K562 (cell line): ENCODE measurements around the gene ZCCHC9. TPM values are rescaled to one million over a fixed set of nuclear protein-coding genes. Genes with fewer than 3 reads are reported as not detected.
A peak's percentile ranks its signal among the peaks of the same experiment; 100 is the strongest.

Experiments used
- ATAC-seq: fragments of 200-7000 bp; cut with Tn5 transposase; 3 replicates; pipeline ENCODE4 v1.9.1; 2020; ENCODE audit warnings: moderate library complexity
- BruUV-seq: library from RNA; stranded (reverse); fragments of 400-500 nt; replicated peaks from 2 replicates; lab custom pipeline; 2021; lab: Mats Ljungman, UMichigan
- CTCF ChIA-PET: fragments of 300-600 bp; formaldehyde crosslinking; extraction: SDS; loops from one replicate; lab custom pipeline; 2021; ENCODE audit warnings: low intra/inter-chr PET ratio; lab: Yijun Ruan, JAX
- POLR2A ChIA-PET: fragments of 300-600, 350-650 bp; sonication (Branson Sonifier 250); formaldehyde crosslinking; extraction: SDS; loops from one replicate; lab custom pipeline; 2021; ENCODE audit warnings: antibody characterized with exemption, inconsistent platforms; lab: Yijun Ruan, JAX
- DNase-seq, 4 experiments: peaks; one replicate each; pipeline versions ENCODE4 v3.0.0 to v3.0.0-alpha.2; 2011 to 2018; ENCODE audit warnings: low spot score in 3 of 4, mixed read lengths in 3 of 4; ENCODE audit errors: extremely low read depth in 1 of 4
- FAIRE-seq: peaks from 2 replicates; lab custom pipeline; 2011; peaks lifted over from hg19 to GRCh38; lab: Jason Lieb, UNC
- H2AFZ ChIP-seq: 2 replicates; pipeline ENCODE4 v1.6.0; 2011; ENCODE audit warnings: low read depth, low read length, control low read depth, inconsistent platforms
- H3K27ac ChIP-seq: fragments of 200-600 bp; 3 replicates; pipeline ENCODE4 v1.8.0; 2011; ENCODE audit warnings: low read depth, mild to moderate bottlenecking, control low read depth, inconsistent platforms, low read length, moderate library complexity, mixed read lengths; ENCODE audit errors: extremely low read depth
- H3K27me3 ChIP-seq, 2 experiments: fragments of 300-600 bp in 1 of 2; 2 replicates in 1 of 2; 3 replicates in 1 of 2; pipeline versions ENCODE4 v1.6.0 to v1.8.0; 2011; ENCODE audit warnings: inconsistent platforms in 2 of 2, low read length in 2 of 2, mild to moderate bottlenecking in 1 of 2, mixed read lengths in 1 of 2, moderate library complexity in 1 of 2; ENCODE audit not compliant: control insufficient read depth in 2 of 2, insufficient read depth in 2 of 2
- H3K36me3 ChIP-seq: fragments of 300-600 bp; 3 replicates; pipeline ENCODE4 v1.8.0; 2011; ENCODE audit warnings: mild to moderate bottlenecking, low read length, inconsistent platforms; ENCODE audit not compliant: control insufficient read depth, insufficient read depth
- H3K4me1 ChIP-seq, 2 experiments: fragments of 200-600 bp in 1 of 2; replicated peaks in 1 of 2; 2 replicates in 1 of 2; 3 replicates in 1 of 2; pipeline versions ENCODE4 v1.5.1 to v1.8.0; 2011; ENCODE audit warnings: inconsistent platforms in 2 of 2, low read length in 2 of 2, mild to moderate bottlenecking in 1 of 2, mixed read lengths in 1 of 2, moderate library complexity in 1 of 2; ENCODE audit not compliant: control insufficient read depth in 2 of 2, insufficient read depth in 2 of 2
- H3K4me2 ChIP-seq: 2 replicates; pipeline ENCODE4 v1.6.1; 2011; ENCODE audit warnings: low read length, control low read depth, inconsistent platforms, mixed read lengths; ENCODE audit not compliant: insufficient read depth
- H3K4me3 ChIP-seq: fragments of 200-600 bp; sonication (generic), shearing (Covaris generic); 2 replicates; pipeline ENCODE4 v1.5.1; 2016; ENCODE audit warnings: control low read depth, inconsistent platforms
- H3K79me2 ChIP-seq: fragments of 200-600 bp; 3 replicates; pipeline ENCODE4 v1.8.0; 2011; ENCODE audit warnings: low read length, inconsistent platforms; ENCODE audit not compliant: control insufficient read depth, insufficient read depth
- H3K9ac ChIP-seq, 2 experiments: 2 replicates each; pipeline versions ENCODE4 v1.6.0 to v1.6.1; 2011; ENCODE audit warnings: low read depth in 2 of 2, low read length in 2 of 2, control low read depth in 1 of 2, inconsistent platforms in 1 of 2, mild to moderate bottlenecking in 1 of 2, mixed read lengths in 1 of 2; ENCODE audit not compliant: insufficient read depth in 1 of 2
- H3K9me1 ChIP-seq: one replicate; pipeline ENCODE4 v1.6.0; 2011; ENCODE audit warnings: inconsistent platforms, mild to moderate bottlenecking, low read length, moderate library complexity; ENCODE audit not compliant: control insufficient read depth, insufficient read depth
- H3K9me3 ChIP-seq: replicated peaks from 2 replicates; pipeline ENCODE4 v1.5.1; 2011; ENCODE audit warnings: low read depth, low read length, inconsistent platforms; ENCODE audit not compliant: control insufficient read depth, insufficient read depth
- H4K20me1 ChIP-seq: replicated peaks from 2 replicates; pipeline ENCODE4 v1.6.1; 2011; ENCODE audit warnings: low read length, inconsistent platforms, mixed read lengths; ENCODE audit not compliant: control insufficient read depth, insufficient read depth
- RBFOX2 ChIP-seq: fragments of 200-400 bp; formaldehyde crosslinking; IDR thresholded peaks from 2 replicates; pipeline ENCODE4 v1.6.1; 2017; ENCODE audit warnings: low read depth, mild to moderate bottlenecking, low read length, moderate library complexity
- SIX5 ChIP-seq, 2 experiments: IDR thresholded peaks; 2 replicates each; pipeline ENCODE4 v1.6.1; 2011; ENCODE audit warnings: low read length in 2 of 2, borderline replicate concordance in 1 of 2, low read depth in 1 of 2, mild to moderate bottlenecking in 1 of 2, moderate library complexity in 1 of 2; ENCODE audit not compliant: insufficient read depth in 1 of 2
- ZFP1 ChIP-seq: fragments of 450-650 bp; formaldehyde crosslinking; IDR thresholded peaks from 2 replicates; pipeline ENCODE4 v1.4.0; 2020; ENCODE audit warnings: mild to moderate bottlenecking, mixed read lengths
- WGBS: fragments of 100-300 bp; shearing (Covaris generic); methylation state at CpG from one replicate; pipeline ENCODE4 v1.1.6; 2016; ENCODE audit warnings: low coverage, mixed read lengths; ENCODE audit not compliant: insufficient coverage; ENCODE audit errors: missing lambda C conversion rate; 5-methylcytosine and 5-hydroxymethylcytosine counted together
- in situ Hi-C: fragments of 300-500 bp; cut with MboI; formaldehyde crosslinking; loops from 4 replicates; pipeline ENCODE4 v1.15.0; 2018; ENCODE audit warnings: inconsistent platforms, mixed read lengths
- intact Hi-C: fragments of 100-400 bp; cut with micrococcal nuclease; formaldehyde crosslinking; loops from 2 replicates; pipeline ENCODE4 v1.14.2; 2022
- polyA plus RNA-seq, 8 experiments: library from polyadenylated mRNA; depleted of rRNA in 4 of 8; stranded (reverse) in 5 of 8; unstranded in 3 of 8; fragments of >200 nt; fragmentation: Nextera tagmentation in 2 of 8; fragmentation: Illumina TruSeq in 1 of 8; extraction: Ambion mirVana in 2 of 8; extraction: Trizol in 1 of 8; gene quantifications; 2 replicates each; pipeline versions ENCODE4 v1.2.1 to v1.2.3, GENCODE V29; 2011 to 2014; ENCODE audit warnings: inconsistent platforms in 1 of 8, missing spikeins in 1 of 8
- total RNA-seq, 7 experiments: library from RNA; depleted of rRNA in 6 of 7; stranded (reverse); fragments of >200 nt in 6 of 7; fragmentation: Illumina TruSeq in 2 of 7; extraction: Trizol in 2 of 7; gene quantifications; 2 replicates each; pipeline versions ENCODE4 v1.2.1 to v1.2.3, GENCODE V29; 2011 to 2021; ENCODE audit warnings: low replicate concordance in 1 of 7
- TF ChIP-seq, protein P1 (sequence below): fragments of 250-450 bp; sonication (Bioruptor Pico); IDR thresholded peaks from 2 replicates; pipeline ENCODE4 v1.8.0; 2021; ENCODE audit warnings: borderline replicate concordance, mild to moderate bottlenecking, moderate library complexity; ENCODE audit not compliant: poor library complexity, severe bottlenecking
- TF ChIP-seq, protein P2 (sequence below): fragments of 450-650 bp; formaldehyde crosslinking; IDR thresholded peaks from 2 replicates; pipeline ENCODE4 v1.4.0; 2020; ENCODE audit warnings: mild to moderate bottlenecking, moderate library complexity

The ZCCHC9 gene
- total and polyA plus RNA-seq, 9 of the 15 experiments (the other 6 are each of a cell fraction or from before 2014, with no cell fraction given) = 40.3 to 95.3 (median 59.9) TPM

DNA sequence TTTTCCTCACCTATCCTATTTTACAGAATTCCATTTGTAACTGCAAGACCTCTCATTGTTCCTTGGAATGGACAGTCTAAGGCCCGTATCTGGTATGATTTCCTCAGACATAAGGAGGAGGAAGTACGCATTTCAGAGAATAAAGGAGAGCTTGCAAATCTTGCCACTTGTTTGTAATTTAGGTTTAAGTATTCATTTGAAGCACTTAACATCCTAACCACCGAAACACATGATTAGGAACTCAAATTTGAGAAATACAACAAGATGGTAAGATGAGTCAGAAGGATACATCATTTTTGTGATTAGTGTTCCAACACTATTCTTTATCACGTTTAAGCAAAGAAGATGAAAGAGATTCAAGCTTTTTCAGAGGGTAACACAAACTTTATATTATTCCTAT is 3.9 kb upstream of the ZCCHC9 start:
- Histone ChIP-seq H3K36me3 (peaks cover 6% of the 10 kb centered on the region; the same call in 1 of the 3 replicates), H3K9me1 (no peaks in the 10 kb centered on the region), H3K4me1 (peaks cover 3 to 8% of the 10 kb centered on the region in 2 experiments), H3K4me3 (no peak overlapping the region), H3K79me2 (peaks cover 42% of the 10 kb centered on the region), H2AFZ (no peak overlapping the region)
- DNase-seq = no peak
- POLR2A ChIA-PET = no interaction called here
- WGBS = 68% methylated on average over 4 of the region's 4 CpGs
- in situ Hi-C loops = no loop called here
- TF ChIP-seq RBFOX2 = no peak
- TF ChIP-seq, protein P1, sequence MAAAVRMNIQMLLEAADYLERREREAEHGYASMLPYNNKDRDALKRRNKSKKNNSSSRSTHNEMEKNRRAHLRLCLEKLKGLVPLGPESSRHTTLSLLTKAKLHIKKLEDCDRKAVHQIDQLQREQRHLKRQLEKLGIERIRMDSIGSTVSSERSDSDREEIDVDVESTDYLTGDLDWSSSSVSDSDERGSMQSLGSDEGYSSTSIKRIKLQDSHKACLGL (CRISPR knock-in tag) = no peak
- TF ChIP-seq, all 486 proteins: peak for 0
- FAIRE-seq = no peak
- CTCF ChIA-PET = no interaction called here
- no peak overlapping the region for H3K4me2 ChIP-seq
- H3K27me3 ChIP-seq = no peaks in the 10 kb centered on the region
- intact Hi-C loops = loop anchor here (5.0 kb wide), 1 partner anchor 90 kb away; no protein-coding TSS in a partner anchor
- no peak overlapping the region for H3K9ac ChIP-seq
- peaks cover 2% of the 10 kb centered on the region; the same call in 1 of the 2 replicates for H3K9me3 ChIP-seq
- H4K20me1 ChIP-seq = no peaks in the 10 kb centered on the region
- ATAC-seq = no peak
- H3K27ac ChIP-seq = no peak overlapping the region
- no TSS peak for BruUV-seq

GRCh38 chr5:81300921-81301270 is 491 bp upstream of the ZCCHC9 start:
- POLR2A ChIA-PET = interaction anchor here (0.5 to 2.3 kb wide), 6 partner anchors 9 to 95 kb away, joined by 3 to 10 read pairs (median 4); no protein-coding TSS in a partner anchor
- Histone ChIP-seq H3K27ac (peak overlapping the region; percentile 93), H3K36me3 (peaks cover 18% of the 10 kb centered on the region; the same call in 2 of the 3 replicates), H3K4me3 (peak overlapping the region; percentile 76), H3K4me2 (peak overlapping the region; percentile 94), H3K79me2 (peaks cover 51% of the 10 kb centered on the region), H4K20me1 (no peaks in the 10 kb centered on the region), H3K27me3 (no peaks in the 10 kb centered on the region), H3K9ac (peak overlapping the region; percentile 94 to 97; a peak in 3 of 4 replicates), H3K9me3 (no peaks in the 10 kb centered on the region), H3K4me1 (peaks cover 3 to 8% of the 10 kb centered on the region in 2 experiments), H2AFZ (peak overlapping the region; percentile 97), H3K9me1 (peaks cover 3% of the 10 kb centered on the region)
- DNase-seq (no peak), ATAC-seq (no peak), FAIRE-seq (no peak)
- 0% methylated on average over 2 of the region's 2 CpGs for WGBS
- BruUV-seq = TSS peak; percentile 80
- in situ Hi-C loops = no loop called here
- TF ChIP-seq SIX5 (IDR thresholded peaks at IDR 0.05; ENCODE audit: borderline replicate concordance in 1 of 2, insufficient read depth in 1 of 2, low read depth in 1 of 2, low read length in 2 of 2) = 0 out of 4 replicates have a peak, but pooled peaks of 1 of the 2 experiments have one; percentile 3
- no peak for TF ChIP-seq ZFP1 (CRISPR knock-in tag)
- TF ChIP-seq, protein P2, sequence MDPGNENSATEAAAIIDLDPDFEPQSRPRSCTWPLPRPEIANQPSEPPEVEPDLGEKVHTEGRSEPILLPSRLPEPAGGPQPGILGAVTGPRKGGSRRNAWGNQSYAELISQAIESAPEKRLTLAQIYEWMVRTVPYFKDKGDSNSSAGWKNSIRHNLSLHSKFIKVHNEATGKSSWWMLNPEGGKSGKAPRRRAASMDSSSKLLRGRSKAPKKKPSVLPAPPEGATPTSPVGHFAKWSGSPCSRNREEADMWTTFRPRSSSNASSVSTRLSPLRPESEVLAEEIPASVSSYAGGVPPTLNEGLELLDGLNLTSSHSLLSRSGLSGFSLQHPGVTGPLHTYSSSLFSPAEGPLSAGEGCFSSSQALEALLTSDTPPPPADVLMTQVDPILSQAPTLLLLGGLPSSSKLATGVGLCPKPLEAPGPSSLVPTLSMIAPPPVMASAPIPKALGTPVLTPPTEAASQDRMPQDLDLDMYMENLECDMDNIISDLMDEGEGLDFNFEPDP = no peak
- intact Hi-C loops = no loop called here
- CTCF ChIA-PET = no interaction called here
